HepG2 (cell line): ENCODE results near the gene ALDH9A1. TPM values are rescaled to one million over a fixed set of nuclear protein-coding genes. Genes with fewer than 3 reads are reported as not detected.

Experiments used
- ATAC-seq: fragments of 200-7000 bp; cut with Tn5 transposase; 3 replicates; pipeline ENCODE4 v1.9.1; 2020; ENCODE audit warnings: mild to moderate bottlenecking, moderate library complexity
- BruUV-seq: library from RNA; stranded (reverse); fragments of 400-500 nt; replicated peaks from 2 replicates; lab custom pipeline; 2021; lab: Mats Ljungman, UMichigan
- CTCF ChIA-PET: fragments of 300-600 bp; formaldehyde crosslinking; extraction: SDS; loops from one replicate; lab custom pipeline; 2021; ENCODE audit warnings: low total read pairs, inconsistent platforms, low intra/inter-chr PET ratio; lab: Yijun Ruan, JAX
- POLR2A ChIA-PET: fragments of 350-600 bp; sonication (Branson Sonifier 250); formaldehyde crosslinking; loops from one replicate; lab custom pipeline; 2020; ENCODE audit warnings: antibody characterized with exemption, inconsistent platforms; lab: Yijun Ruan, JAX
- DNase-seq: peaks from one replicate; pipeline ENCODE4 v3.0.0-alpha.2; 2015; ENCODE audit warnings: low spot score
- FAIRE-seq: peaks from 3 replicates; lab custom pipeline; 2011; peaks lifted over from hg19 to GRCh38; lab: Jason Lieb, UNC
- H2AFZ ChIP-seq: one replicate; pipeline ENCODE4 v1.6.1; 2011; ENCODE audit warnings: low read length, inconsistent platforms
- H3K27ac ChIP-seq: fragments of 300-600 bp; 3 replicates; pipeline ENCODE4 v1.8.0; 2011; ENCODE audit warnings: mixed run types, mild to moderate bottlenecking, mixed read lengths, low read length, inconsistent platforms; ENCODE audit not compliant: insufficient read depth; ENCODE audit errors: extremely low read length
- H3K27me3 ChIP-seq, 2 experiments: fragments of 200-600 bp in 1 of 2; 2 replicates in 1 of 2; 3 replicates in 1 of 2; pipeline versions ENCODE4 v1.6.0 to v1.8.0; 2011; ENCODE audit warnings: low read length in 2 of 2, mild to moderate bottlenecking in 2 of 2, moderate library complexity in 2 of 2, inconsistent platforms in 1 of 2; ENCODE audit not compliant: insufficient read depth in 2 of 2, control insufficient read depth in 1 of 2
- H3K36me3 ChIP-seq, 2 experiments: fragments of 200-600 bp in 1 of 2; replicated peaks in 1 of 2; 2 replicates in 1 of 2; 3 replicates in 1 of 2; pipeline versions ENCODE4 v1.5.1 to v1.8.0; 2011; ENCODE audit warnings: low read length in 2 of 2, inconsistent platforms in 1 of 2; ENCODE audit not compliant: insufficient read depth in 2 of 2, control insufficient read depth in 1 of 2
- H3K4me1 ChIP-seq: 2 replicates; pipeline ENCODE4 v1.5.1; 2012; ENCODE audit warnings: low read length, inconsistent platforms; ENCODE audit not compliant: insufficient read depth
- H3K4me2 ChIP-seq: 2 replicates; pipeline ENCODE4 v1.6.0; 2011; ENCODE audit warnings: low read depth, low read length, inconsistent platforms
- H3K4me3 ChIP-seq, 3 experiments: fragments of 200-600 bp in 1 of 3; sonication (generic), shearing (Covaris generic) in 1 of 3; replicated peaks in 1 of 3; 2 replicates each; pipeline ENCODE4 v1.5.1; 2011 to 2016; ENCODE audit warnings: low read length in 3 of 3, inconsistent platforms in 2 of 3, low read depth in 2 of 3, mild to moderate bottlenecking in 2 of 3, control low read depth in 1 of 3, mixed read lengths in 1 of 3; ENCODE audit not compliant: insufficient read depth in 1 of 3
- H3K79me2 ChIP-seq: one replicate; pipeline ENCODE4 v1.6.1; 2011; ENCODE audit warnings: low read length, inconsistent platforms; ENCODE audit not compliant: insufficient read depth
- H3K9ac ChIP-seq: 2 replicates; pipeline ENCODE4 v1.6.0; 2011; ENCODE audit warnings: mild to moderate bottlenecking, low read depth, low read length, inconsistent platforms; ENCODE audit not compliant: insufficient read depth
- H3K9me3 ChIP-seq: 2 replicates; pipeline ENCODE4 v1.5.1; 2012; ENCODE audit warnings: mild to moderate bottlenecking, low read length
- H4K20me1 ChIP-seq: 2 replicates; pipeline ENCODE4 v1.6.0; 2011; ENCODE audit warnings: inconsistent platforms, mild to moderate bottlenecking, low read length, moderate library complexity; ENCODE audit not compliant: insufficient read depth
- DNMT1 ChIP-seq: sonication (generic); formaldehyde crosslinking; IDR thresholded peaks from 2 replicates; pipeline ENCODE4 v1.5.1; 2020; ENCODE audit warnings: mild to moderate bottlenecking, missing genetic modification reagents
- FOSL1 ChIP-seq: sonication (generic); formaldehyde crosslinking; IDR thresholded peaks from 2 replicates; pipeline ENCODE4 v1.9.0; 2021; ENCODE audit warnings: missing genetic modification reagents, borderline replicate concordance
- HNRNPLL ChIP-seq: fragments of 200-400 bp; formaldehyde crosslinking; IDR thresholded peaks from 2 replicates; pipeline ENCODE4 v1.6.1; 2017; ENCODE audit warnings: mild to moderate bottlenecking, low read depth, low read length; ENCODE audit not compliant: poor library complexity, severe bottlenecking
- KDM1A ChIP-seq: IDR thresholded peaks from 2 replicates; pipeline ENCODE4 v1.6.1; 2016; ENCODE audit warnings: missing compliant biosample characterization
- MAFF ChIP-seq: IDR thresholded peaks from 2 replicates; pipeline ENCODE4 v1.6.1; 2011; ENCODE audit warnings: low read depth, low read length, improper control_type of control experiment
- MAFK ChIP-seq, 2 experiments: IDR thresholded peaks in 1 of 2; conservative IDR thresholded peaks in 1 of 2; 2 replicates each; pipeline ENCODE4 v1.6.1; 2011; ENCODE audit warnings: improper control_type of control experiment in 2 of 2, low read length in 2 of 2
- POLR2AphosphoS2 ChIP-seq: IDR thresholded peaks from 2 replicates; pipeline ENCODE4 v1.6.1; 2011; ENCODE audit warnings: low read depth, low read length, improper control_type of control experiment
- PPARG ChIP-seq: conservative IDR thresholded peaks from 2 replicates; pipeline ENCODE4 v1.6.1; 2016; ENCODE audit warnings: missing biosample characterization, missing genetic modification reagents
- SKIL ChIP-seq: sonication (generic); formaldehyde crosslinking; IDR thresholded peaks from 2 replicates; pipeline ENCODE4 v1.8.0; 2022; ENCODE audit warnings: missing genetic modification reagents, mild to moderate bottlenecking, moderate library complexity, borderline replicate concordance
- ZNF570 ChIP-seq: sonication (generic); formaldehyde crosslinking; IDR thresholded peaks from 2 replicates; pipeline ENCODE4 v1.4.0; 2020; ENCODE audit warnings: mild to moderate bottlenecking, missing genetic modification reagents, borderline replicate concordance
- ZNF720 ChIP-seq: sonication (generic); formaldehyde crosslinking; IDR thresholded peaks from 2 replicates; pipeline ENCODE4 v1.4.0; 2020; ENCODE audit warnings: missing genetic modification reagents
- WGBS: methylation state at CpG from one replicate; pipeline ENCODE4 v1.1.6; 2017; ENCODE audit warnings: low lambda C conversion rate; 5-methylcytosine and 5-hydroxymethylcytosine counted together
- in situ Hi-C: cut with HindIII; loops from 2 replicates; pipeline ENCODE4 v1.10.0; 2017; ENCODE audit warnings: low pct_unique_long_range_greater_than_20kb; ENCODE audit not compliant: extremely low pct_ligation_motif_present
- intact Hi-C: fragments of 100-400 bp; cut with micrococcal nuclease; formaldehyde crosslinking; loops from one replicate; pipeline ENCODE4 v1.10.0; 2022; ENCODE audit not compliant: unreplicated experiment
- polyA plus RNA-seq, 8 experiments: library from polyadenylated mRNA; depleted of rRNA in 3 of 8; stranded (reverse) in 7 of 8; unstranded in 1 of 8; fragments of >200 nt; fragmentation: Illumina TruSeq in 4 of 8; extraction: Trizol in 4 of 8; gene quantifications; 2 replicates each; pipeline versions ENCODE4 v1.2.1 to v1.2.3, GENCODE V29; 2011 to 2016; ENCODE audit warnings: low read depth in 4 of 8, missing spikeins in 1 of 8, mixed read lengths in 1 of 8; ENCODE audit not compliant: insufficient read depth in 1 of 8
- total RNA-seq, 5 experiments: library from RNA; depleted of rRNA; stranded (reverse); fragments of >200 nt; fragmentation: Illumina TruSeq; extraction: Trizol; gene quantifications; 2 replicates each; pipeline ENCODE4 v1.2.3, GENCODE V29; 2016; ENCODE audit warnings: low read depth in 1 of 5

The ALDH9A1 gene
- total and polyA plus RNA-seq, 2 of the 13 experiments (the other 11 are each of a cell fraction or from before 2014, with no cell fraction given), result 27.5 to 38.5 TPM

GRCh38 chr1:165628147-165628822 lies 70.1 kb downstream of the ALDH9A1 start (continued):
- TF ChIP-seq DNMT1 (CRISPR knock-in tag) (no peak), PPARG (no peak)

- ChIA-PET CTCF (no interaction called here), POLR2A (no interaction called here)
- H3K4me3 ChIP-seq, result no peak overlapping the region
- DNase-seq (no peak), ATAC-seq (no peak), FAIRE-seq (no peak)
- H2AFZ ChIP-seq, result no peak overlapping the region
- H4K20me1 ChIP-seq, result no peaks in the 10 kb centered on the region
- in situ Hi-C loops, result no loop called here
- WGBS, result 14% methylated on average over 4 of the region's 4 CpGs
- no peaks in the 10 kb centered on the region for H3K79me2 ChIP-seq
- no peaks in the 10 kb centered on the region for H3K36me3 ChIP-seq
- no peak overlapping the region for H3K27ac ChIP-seq
- no peak overlapping the region for H3K4me2 ChIP-seq
- TF ChIP-seq ZNF570 (no peak), HNRNPLL (no peak), KDM1A (CRISPR knock-in tag) (no peak), FOSL1 (CRISPR knock-in tag) (no peak), MAFK (conservative IDR thresholded peaks at IDR 0.05 in 1 of 2, IDR thresholded peaks at IDR 0.05 in 1 of 2; ENCODE audit: low read length in 2 of 2) (peak; percentile 48 to 62; a peak in 3 of 4 replicates), ZNF720 (CRISPR knock-in tag) (no peak), MAFF (peak; percentile 20; the same call in 1 of the 2 replicates), SKIL (no peak), POLR2AphosphoS2 (no peak)
- no peaks in the 10 kb centered on the region; a peak in 1 of 5 replicates for H3K27me3 ChIP-seq
- BruUV-seq, result no TSS peak
- no peak overlapping the region for H3K9ac ChIP-seq
- H3K9me3 ChIP-seq, result no peaks in the 10 kb centered on the region
- H3K4me1 ChIP-seq, result peaks cover 14% of the 10 kb centered on the region
- intact Hi-C loops, result no loop called here
These were observed 73.9 kb downstream of the ALDH9A1 start for GRCh38 chr1:165624441-165624840.
